GM18517 (cell line): ENCODE data around the gene UBE2D2.
A peak's percentile ranks its signal among the peaks of the same experiment; 100 is the strongest.
"Not testable (repeated sequence)": the region's sequence is repeated elsewhere in the genome, so short reads cannot be mapped to it uniquely, and the experiment has no call there.

ENCODE experiments used
- ATAC-seq: cut with Tn5 transposase; IDR thresholded peaks from one replicate; pipeline ENCODE4 v1.9.1; 2021; ENCODE audit warnings: mild to moderate bottlenecking, moderate library complexity; ENCODE audit not compliant: unreplicated experiment

The UBE2D2 gene

DNA sequence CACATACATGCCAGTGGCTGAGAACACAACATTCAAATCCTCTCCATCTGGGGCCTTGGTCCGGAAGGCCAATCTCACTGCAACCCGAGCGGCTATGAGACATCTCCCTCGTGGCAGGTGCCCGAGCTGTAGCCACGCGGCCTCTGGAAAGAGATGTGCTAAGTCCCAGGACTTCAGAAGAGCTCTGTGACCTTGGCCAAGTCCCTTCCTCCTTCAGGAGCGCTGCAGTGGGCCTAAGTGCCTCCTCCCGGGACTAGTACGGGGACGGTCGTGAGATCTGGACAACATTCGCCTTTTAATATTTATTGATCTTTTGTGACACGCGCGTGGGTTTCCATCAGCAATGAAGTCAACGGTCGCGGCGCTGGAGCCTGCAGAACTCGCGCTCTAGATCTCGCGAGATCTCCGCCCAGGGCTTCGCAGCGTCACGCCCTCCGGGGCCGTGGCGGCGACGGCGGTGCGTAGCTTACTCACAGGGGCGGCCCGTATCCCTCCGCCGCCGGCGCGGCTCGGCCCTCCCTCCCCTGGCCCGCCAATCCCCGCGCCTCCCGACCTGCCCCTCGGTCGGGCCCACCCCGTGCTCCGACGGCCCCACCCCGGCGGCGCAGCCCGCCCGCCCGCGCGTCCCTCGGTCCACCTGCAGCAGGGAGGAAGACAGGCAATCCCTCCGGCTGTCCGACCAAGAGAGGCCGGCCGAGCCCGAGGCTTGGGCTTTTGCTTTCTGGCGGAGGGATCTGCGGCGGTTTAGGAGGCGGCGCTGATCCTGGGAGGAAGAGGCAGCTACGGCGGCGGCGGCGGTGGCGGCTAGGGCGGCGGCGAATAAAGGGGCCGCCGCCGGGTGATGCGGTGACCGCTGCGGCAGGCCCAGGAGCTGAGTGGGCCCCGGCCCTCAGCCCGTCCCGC lies at the start of gene UBE2D2:
Gene UBE2D2, plus strand, starts transcription at position 588 of the 903 bp plus-strand sequence. CDS start 453 bp downstream, outside the sequence.
- ATAC-seq, result peak; percentile 66

- ATAC-seq, result no peak
Measured at GRCh38 chr5:139512786-139513390, 48.3 kb upstream of the UBE2D2 start.

GRCh38 chr5:139513434-139513833 lies 47.7 kb upstream of the UBE2D2 start:
- peak; percentile 49 for ATAC-seq

- ATAC-seq, result no peak
Measured at GRCh38 chr5:139513852-139514485, 47.2 kb upstream of the UBE2D2 start.

- no peak for ATAC-seq
Measured at GRCh38 chr5:139514486-139514856, 46.7 kb upstream of the UBE2D2 start.

GRCh38 chr5:139517683-139518564 lies 43.2 kb upstream of the UBE2D2 start:
- peak; percentile 85 for ATAC-seq

DNA sequence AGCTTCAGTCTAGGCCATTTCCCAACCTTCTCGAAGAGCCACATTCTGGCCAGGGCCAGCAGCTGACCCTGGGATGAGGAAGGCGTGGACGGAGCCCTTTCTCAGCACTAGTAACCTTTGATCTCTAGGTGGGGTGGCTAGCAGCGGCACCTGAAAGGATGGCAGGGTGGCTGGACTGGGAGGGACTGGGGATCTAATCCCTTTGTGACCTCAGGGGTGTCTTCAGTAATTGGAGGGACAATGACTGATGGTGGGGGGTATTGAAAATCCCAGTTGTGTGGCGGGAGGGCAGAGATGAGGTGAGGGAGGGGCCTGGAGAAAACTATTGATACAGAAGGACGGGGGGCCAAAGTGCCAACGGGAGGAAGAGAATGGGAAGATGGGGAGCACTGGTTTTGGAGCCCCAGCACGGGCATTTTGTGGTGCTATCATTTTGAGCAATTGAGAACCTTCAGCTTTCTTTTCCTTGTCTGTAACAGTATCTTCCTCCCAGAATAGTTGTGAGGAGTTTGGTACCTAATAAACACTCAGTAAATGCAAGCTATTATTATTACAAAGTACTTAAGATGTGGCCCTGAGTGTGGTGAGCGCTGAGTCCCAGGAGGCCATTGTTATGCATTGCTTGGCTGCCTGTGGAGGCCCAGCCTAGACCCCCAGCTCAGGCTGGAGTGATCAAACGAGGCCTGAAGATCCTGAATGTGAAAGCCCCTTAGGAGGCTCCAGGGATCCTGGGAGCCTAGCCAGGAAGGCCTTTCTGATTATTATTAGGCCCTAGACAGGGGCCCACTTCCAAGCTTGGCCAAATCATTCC lies 37.3 kb upstream of the UBE2D2 start:
- no peak for ATAC-seq

DNA sequence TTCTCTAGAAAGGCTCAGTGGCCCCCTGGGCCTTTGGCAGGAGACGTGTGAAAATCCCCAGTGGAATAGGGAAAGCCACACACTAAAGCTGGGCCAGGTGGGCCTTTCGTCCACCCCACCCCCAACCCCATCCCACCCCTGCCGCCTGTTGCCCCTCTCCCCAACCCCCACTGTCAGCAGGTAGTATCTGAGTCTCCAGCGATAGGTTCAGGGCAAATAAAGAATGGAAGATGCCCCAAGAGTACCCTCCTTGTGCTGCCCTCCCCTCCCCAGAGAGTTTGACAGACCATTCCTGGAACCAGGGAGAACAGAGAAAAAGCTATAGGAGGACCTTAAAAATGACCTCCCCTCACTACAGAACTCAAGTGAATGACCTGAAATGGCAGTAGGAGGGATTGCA lies 36.7 kb upstream of the UBE2D2 start:
- no peak for ATAC-seq

GRCh38 chr5:139524940-139525585 lies 36.1 kb upstream of the UBE2D2 start:
- peak; percentile 51 for ATAC-seq

DNA sequence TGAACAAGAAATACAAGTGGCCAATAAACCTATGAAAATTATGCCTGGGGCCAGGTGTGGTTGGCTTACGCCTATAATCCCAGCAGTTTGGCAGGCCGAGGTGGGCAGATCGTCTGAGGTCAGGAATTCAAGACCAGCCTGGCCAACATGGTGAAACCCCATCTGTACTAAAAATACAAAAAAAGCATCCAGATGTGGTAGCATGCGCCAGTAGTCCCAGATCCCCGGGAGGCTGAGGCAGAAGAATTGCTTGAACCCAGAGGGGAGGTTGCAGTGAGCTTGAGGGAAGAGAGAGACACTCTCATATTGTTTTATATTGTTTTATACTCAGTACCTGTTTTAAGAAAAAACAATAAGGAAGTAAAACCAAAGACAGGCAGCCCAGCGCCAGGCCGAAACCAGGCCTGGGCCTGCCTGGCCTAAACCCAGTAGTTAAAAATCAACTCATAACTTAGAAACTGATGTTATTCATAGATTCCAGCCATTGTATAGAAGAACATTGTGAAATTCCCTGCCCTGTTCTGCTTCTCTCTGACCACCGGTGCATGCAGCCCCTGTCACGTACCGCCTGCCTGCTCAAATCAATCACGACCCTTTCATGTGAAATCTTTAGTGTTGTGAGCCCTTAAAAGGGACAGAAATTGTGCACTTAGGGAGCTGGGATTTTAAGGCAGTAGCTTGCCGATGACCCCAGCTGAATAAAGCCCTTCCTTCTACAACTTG lies 35.4 kb upstream of the UBE2D2 start:
- peak; percentile 54 for ATAC-seq

DNA sequence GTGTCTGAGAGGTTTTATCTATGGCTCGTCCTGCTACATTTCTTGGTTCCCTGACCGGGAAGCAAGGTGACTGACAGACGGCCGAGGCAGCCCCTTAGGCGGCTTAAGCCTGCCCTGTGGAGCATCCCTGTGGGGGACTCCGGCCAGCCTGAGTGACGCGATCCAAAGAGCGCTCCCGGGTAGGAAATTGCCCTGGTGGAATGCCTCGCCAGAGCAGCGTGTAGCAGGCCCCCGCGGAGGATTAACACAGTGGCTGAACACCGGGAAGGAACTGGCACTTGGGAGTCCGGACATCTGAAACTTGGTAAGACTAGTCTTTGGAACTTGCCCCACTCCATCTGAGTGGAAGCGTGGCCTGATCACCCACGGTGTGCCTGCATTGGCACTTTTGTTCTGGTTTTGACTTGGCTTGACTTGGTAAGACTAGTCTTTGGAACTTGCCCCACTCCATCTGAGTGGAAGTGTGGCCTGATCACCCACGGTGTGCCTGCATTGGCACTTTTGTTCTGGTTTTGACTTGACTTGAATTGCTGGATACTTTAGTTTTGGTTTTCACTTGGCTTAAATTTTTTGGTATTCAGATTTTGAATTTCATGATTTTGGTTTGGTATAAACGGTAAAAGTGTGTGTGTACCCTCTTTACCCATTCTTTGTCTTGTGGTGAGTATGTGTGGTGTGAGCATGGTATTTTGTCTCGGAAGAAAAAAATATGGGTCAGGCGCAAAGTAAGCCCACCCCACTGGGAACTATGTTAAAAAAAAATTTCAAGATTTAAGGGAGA lies 34.6 kb upstream of the UBE2D2 start:
- ATAC-seq, result not testable (repeated sequence)

GRCh38 chr5:139527090-139527470 lies 34.1 kb upstream of the UBE2D2 start:
- not testable (repeated sequence) for ATAC-seq

DNA sequence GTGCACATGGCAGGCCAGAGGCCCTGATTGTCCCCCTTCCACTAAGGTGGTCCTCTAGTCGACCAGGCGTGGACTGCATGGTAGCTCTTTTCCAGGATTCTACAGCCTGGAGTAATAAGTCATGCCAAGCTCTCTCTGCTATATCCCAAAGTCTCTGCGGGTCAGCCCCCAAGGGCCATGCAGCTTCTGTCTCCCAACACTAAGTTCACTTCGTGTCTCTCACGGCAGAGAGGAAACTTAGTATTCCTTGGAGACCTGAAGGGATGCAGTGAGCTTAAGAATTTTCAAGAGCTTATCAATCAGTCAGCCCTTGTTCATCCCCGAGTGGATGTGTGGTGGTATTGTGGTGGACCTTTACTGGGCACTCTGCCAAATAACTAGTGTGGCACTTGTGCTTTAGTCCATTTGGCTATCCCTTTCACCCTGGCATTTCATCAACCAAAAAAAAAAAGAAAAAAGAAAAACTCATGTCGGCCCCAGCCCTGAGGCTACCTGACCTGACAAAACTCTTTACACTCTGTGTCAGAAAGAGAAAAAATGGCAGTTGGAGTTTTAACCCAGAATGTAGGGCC lies 33.2 kb upstream of the UBE2D2 start:
- not testable (repeated sequence) for ATAC-seq

GRCh38 chr5:139528695-139529094 lies 32.4 kb upstream of the UBE2D2 start:
- not testable (repeated sequence) for ATAC-seq

DNA sequence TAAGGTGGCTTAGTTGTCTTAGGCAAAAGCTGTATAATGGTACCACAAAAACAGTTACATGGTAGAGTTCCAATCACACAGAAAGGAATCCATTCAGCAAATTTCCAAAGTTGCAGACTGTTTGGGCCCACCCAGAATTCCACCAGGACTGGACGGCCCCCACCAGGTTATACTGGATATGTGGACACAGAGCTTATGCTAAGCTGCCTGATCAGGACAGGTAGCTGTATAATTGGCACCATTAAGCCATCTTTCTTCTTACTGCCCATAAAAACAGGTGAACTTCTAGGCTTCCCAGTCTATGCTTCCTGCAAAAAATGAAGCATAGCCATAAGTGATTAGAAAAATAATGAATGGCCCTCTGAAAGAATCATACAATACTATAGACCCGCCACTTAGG lies 31.1 kb upstream of the UBE2D2 start:
- ATAC-seq, result not testable (repeated sequence)

DNA sequence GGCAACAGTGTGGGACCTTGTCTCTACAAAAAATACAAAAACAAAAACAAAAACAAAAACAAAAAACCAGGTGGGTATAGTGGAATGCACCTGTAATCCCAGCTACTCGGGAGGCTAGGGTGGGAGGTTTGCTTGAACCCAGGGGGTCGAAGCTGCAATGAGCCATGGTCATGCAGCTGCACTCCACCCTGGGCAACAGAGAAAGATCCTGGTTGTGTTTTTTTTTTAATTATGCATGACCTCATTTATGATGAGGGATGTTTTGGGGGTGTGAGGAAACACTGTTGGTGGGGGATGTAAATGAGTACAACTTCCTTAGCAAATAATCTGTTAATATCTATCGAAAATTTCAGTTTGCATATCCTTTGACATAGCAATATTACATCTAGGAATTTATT lies 29.4 kb upstream of the UBE2D2 start:
- no peak for ATAC-seq

GRCh38 chr5:139543423-139543991 lies 17.6 kb upstream of the UBE2D2 start:
- ATAC-seq, result peak; percentile 79
